Measurements from ENCODE around the gene RNFT2.
A peak's percentile ranks its signal among the peaks of the same experiment; 100 is the strongest.
"Not testable (repeated sequence)": the region's sequence is repeated elsewhere in the genome, so short reads cannot be mapped to it uniquely, and the experiment has no call there.

Gene RNFT2

DNA sequence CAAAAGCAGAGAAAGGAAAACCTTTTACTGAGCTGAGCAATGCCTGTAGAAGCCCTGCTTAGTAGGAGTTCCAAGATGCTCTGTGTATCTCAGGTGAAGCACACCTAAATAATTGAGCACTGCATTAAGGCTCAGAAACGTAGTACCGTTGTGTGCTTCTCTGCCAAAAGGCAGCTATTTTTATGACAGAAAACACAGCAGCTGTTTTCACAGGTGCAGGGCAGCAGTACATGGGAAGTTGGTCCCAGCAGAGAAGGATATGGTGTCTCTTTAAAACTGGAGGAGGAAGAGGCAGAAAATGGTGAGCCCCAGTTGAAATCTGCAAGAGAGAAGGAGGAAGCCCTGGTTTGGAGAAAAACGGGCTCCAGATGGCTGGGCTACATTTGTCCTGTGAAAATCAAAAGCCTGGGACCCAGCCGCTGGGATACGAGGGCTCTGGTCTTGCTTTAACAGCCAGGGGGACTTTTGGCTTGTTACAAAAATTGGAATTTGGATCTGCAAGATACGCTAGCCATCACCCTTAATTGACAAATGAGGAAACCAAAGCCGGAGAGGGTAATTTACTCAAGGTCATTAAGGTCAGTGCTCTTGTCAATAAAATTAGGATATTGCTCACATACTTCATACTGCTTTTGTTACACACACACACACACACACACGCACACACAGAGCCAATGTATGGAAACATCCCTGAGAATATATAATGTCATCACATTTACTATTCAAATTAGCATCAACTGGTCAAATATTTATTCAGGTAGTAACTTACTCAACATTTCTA, 27.6 kb upstream of the RNFT2 start:
- peak; percentile 55 for DNase-seq (ENCODE audit: low spot score)

DNA sequence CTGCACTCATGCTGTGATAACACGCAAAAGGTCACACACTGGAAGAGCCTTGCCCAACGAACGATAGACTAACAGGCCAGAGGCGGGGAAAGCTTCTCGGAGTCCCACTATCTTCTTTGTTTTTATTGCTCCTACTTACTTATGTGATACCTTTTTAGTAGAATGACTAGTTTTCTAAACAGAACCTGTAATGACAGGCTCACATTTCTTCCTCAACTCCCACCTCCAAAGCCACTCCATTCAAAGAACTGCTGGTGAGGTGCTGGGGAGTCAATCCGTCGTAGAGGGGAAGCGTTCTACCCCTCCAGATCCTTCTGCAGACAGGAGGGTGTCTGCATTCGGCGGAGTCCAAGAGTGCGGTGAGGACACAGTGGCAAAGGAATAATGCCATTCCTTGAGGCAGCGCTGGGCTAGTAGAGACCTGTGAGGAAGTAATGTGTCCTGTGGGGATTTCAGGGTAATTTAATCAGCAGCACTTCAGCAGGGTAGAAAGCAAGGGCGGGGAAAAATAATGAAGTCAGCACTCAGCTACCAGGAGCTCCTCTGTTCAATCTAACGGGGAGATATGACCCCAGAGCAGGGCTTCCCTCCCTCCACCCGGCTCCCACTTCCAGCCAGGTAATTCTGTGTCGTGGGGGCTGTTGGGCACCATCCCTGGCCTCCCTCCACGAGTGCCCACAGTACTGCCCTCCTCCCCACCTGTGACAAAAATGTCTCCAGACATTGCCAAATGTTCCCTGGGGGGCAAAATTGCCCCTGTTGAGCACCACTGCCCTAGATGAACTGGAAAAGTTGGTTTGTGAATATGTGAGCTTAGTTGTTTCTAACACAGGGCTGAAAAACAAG, 25.4 kb upstream of the RNFT2 start:
- DNase-seq (ENCODE audit: low spot score): no peak

DNA sequence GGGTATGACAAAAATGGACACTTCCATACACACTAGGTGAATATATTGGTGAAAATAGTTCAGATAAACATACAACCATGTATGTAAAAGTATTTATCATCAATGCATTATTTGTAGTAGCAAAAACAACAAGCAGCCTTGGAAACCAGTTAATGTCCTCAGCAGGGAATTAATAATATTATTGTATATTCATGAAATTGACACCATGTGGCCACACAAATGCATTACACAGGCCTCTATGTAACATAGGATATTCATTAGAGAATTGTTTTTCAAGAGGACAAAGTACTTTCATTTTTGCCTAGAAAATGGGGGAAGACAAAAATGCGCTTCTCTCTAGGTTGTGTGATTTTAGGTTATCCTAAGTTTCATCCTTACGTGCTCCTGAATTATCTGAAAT, 24.6 kb upstream of the RNFT2 start:
- DNase-seq (ENCODE audit: low spot score): peak; percentile 33

DNA sequence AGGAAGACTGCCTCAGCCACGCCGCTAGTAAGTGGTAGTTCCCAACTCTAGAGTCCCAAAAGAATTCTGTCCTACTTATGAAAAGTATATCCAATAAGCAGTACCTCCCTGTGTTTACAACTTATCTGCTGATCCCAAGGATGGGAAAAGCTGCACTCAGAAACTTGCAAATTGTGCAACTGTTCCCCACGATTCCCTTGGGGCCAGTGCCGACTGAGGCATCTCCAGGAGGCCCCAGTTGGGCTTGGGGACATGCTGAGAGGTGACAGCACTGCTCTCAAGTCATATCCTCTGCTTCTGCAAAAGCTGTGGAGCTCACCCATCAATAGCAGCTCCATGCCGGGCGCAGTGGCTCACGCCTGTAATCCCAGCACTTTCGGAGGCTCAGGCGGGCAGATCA, 23.9 kb upstream of the RNFT2 start:
- no peak for DNase-seq (ENCODE audit: low spot score)

DNA sequence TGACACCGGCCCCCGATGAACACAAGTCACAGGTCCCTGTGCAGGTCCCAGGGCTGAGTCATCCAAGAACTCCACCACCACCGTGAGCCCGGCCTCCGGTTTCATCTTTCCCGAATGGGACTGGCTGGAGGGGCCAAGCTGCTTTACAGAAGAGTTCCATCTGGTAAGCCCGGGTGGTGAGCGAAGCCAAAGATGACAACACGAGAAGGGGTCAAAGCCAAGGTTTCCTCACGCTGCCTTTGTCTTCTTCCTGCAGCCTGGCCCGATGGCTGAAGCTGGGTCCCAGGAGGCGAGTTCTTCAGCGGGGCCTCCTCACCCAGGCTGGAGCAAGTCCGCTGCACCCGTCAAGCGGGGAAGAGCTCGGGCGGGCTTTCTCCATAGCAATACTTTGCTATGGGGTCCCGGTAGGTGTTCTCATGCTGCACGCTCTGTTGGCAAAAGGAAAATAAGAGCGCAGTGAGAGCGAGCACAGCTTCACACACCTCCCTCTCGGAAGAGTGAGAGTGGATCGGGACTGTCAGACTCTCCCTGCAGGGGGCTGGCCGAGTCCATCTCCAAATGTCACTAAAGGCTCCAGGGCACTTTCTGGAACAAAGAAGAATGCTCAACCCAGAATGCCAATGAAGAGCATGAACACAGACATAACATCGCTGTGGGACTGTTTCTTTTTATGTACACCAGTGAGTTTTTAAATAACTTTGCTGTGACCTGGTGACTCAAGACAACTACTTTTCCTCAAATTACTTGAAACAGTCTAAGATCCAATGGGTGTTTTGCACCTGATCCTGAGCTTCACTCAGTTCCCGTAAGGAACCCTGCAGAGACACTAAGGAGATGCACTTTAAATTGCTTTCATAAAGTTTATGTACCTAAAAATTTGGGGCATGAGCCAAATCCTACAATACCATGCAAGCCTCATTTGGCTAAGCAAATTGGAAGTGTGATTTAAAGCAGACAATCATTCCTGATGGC, 20.4 kb upstream of the RNFT2 start:
- DNase-seq (ENCODE audit: low spot score): no peak

DNA sequence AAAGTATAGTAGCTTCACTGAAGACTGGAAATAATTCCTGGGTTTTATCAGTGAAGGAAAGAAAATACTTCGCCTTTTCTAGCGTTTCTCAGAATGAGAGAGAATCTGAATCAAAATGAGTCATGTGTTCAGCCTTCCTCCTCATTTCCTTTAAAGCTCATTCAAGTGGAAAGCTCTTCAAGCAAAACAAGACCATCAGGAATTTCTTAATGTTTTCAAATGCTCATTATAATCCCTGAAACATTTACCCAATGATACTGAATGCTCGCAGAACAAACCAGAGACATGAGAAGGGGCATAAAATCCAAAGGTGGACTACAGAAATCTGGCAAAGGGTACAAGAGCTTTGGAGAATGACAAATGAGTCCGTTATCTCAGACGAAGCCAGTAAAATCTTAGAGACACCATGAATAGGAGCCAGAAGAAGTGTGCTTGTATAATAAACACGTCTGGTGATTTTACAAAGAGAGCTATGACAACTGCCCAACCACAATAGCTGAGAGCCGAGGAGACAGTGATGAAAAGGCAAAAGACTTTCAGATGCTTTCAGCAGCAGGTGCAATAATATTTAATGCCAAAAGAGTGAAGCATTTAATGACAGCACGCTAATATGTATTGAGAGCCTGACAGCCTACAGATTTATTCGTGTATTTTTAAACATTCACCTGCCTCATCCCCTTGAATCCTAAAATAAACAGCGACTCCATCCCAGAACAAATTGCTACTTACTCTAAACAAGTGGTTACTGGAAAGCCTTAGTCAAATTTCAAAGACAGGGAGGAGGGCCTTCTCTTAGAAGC, 19.3 kb upstream of the RNFT2 start:
- DNase-seq (ENCODE audit: low spot score): no peak

DNA sequence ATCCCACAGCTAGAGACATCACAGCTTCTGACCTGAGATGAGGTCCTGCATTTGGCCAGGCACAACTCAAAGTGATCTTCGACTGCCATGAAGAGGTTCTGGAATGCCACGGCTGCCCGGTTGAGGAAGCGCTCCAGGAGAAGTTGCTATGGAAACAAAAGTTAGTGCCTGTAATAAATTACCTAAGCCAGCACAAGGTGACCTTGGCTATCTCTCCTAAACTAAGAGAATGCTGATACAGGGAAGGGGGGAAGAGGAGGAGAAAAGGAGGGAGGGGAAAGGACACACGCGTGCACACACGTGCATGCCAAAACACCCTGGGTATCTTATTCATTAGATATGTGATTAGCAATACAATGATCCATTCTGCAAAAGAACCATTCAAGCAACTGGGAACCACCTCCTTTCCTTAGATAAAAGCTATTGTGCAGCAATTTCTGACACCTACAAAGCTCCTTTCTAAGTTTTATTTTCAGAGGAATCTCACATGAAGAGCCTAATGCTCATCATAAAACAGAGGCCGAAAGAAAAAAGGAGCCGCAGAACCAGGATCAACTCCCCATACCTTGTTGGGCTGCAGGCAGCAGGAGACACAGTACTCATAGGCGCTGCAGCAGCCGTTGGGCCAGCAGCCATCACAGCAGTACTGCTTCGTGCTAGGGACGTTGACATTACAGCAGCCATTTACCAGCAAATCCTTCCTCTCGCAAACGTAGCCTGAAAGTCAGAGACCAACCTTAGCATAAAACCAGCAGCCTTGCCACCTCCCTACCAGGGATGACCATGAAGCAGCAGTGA, 18.2 kb upstream of the RNFT2 start:
- no peak for DNase-seq (ENCODE audit: low spot score)

DNA sequence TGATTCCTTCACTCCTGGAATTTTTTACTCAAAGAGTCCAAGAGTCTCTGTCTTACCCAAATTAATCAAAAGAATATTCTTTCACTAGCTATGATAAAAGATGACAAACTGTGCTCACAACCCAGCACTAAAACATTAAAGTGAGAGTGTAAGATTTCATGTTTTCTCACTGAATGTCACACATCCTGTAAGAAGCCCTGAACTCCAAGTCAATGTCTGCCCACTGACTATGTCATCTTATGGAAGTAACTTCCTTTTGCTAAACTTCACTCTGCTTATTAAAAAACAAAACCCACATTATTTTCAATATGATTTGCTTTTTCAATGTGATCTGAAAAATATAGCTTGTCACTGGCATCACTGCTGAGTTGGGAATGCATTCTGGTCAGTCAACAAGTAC, 15.9 kb upstream of the RNFT2 start:
- DNase-seq (ENCODE audit: low spot score): no peak

DNA sequence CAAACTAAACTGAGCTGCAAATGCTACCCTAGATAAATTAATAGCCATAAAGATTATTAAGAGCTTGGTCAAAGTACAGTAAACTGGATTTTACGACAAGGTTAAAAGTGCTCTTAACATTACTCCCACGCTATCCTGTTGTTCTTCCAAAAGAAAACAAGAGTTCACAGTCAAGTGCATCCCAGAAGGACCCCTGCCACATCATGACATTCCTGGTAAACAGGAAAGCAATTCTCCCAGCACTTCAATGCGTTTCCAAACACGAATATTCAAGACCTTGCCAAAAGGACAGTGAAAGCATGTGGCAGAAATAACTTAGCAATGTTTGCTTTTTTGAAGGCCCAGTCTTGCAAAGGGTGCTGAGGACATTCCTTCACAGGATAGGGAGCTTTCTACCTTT, 11.4 kb upstream of the RNFT2 start:
- DNase-seq (ENCODE audit: low spot score): no peak

DNA sequence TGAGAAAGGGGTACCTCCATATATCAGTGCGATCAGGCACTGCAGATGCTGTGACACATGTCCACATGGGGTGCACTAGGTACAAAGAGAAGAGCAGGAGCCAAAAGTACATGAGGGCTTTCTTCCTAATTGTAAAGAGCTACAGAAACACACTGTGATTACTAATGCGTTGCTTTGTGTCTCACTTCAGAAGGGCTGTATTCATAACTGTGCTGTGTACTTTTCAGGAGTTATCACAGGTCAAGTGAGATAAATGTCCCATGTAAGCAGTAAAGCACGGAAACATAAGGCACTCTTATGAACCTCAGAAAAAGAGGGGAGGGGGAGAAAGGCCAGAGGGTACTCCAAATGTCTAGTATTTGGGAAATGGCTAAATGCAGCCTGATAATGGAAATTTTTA, 10.9 kb upstream of the RNFT2 start:
- DNase-seq (ENCODE audit: low spot score): no peak

DNA sequence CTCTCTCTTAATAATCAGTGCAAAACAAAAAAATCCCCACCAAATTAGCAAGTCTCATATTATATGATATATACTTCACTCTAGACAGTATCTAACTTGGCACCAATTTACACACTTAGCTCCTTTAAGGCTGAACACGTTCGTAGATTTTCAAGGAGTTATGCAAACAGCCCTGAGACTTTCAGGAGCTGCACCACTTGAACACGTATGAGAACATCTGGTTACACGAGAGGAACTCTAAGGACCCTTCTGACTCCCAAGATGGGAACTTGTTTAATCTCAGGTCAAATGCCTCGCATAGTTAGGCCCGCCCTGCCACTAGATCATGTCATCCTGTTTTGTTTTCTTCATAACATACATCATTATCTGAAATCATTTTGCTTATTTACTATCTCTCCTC, 10.2 kb upstream of the RNFT2 start:
- DNase-seq (ENCODE audit: low spot score): no peak

DNA sequence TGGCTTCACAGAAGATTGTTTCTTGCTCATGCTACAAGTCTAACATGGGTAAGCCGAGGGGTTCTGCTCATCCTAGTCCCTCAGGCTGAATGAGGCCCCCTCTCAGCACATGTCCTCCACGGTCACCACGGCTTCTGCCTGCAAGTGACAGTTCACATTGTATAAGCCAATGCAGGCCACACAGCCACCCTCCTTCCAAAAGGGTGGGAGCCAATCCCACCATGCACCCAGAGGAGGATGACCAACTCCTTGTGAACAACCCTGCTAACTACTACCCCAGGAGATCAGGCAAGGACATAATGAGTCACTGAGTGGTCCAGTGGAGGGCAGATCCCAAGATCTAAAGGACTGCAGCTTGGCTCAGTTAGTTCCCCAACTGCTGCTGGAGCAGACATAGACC, 6.3 kb upstream of the RNFT2 start:
- no peak for DNase-seq (ENCODE audit: low spot score)

DNA sequence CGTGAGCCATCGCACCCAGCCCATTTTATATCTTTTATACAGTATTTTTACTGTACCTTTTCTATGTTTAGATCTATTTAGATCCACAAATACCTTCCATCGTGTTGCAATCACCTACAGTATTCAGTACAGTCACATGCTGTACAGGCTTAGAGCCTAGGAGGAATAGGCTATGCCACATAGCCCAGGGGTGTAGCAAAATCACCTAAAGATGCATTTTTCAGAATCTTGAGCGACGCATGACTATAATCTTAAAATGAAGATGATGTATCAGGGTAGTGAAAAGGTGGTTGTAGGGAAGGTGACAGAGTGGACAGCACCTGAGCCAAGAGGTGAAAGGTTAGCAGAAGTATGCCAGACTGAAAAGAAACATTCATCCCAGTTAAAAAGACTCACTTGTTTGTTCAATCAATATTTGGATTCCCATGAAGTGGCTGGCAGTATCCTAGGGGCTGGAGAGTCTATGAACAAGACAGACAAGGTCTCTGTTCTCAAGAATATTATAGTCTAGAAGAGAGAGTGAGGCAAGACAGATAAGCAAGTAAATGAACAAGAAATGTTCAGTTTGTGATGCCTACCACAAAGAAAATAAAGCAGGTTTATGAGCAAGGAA, 3.9 kb upstream of the RNFT2 start:
- DNase-seq (ENCODE audit: low spot score): no peak

DNA sequence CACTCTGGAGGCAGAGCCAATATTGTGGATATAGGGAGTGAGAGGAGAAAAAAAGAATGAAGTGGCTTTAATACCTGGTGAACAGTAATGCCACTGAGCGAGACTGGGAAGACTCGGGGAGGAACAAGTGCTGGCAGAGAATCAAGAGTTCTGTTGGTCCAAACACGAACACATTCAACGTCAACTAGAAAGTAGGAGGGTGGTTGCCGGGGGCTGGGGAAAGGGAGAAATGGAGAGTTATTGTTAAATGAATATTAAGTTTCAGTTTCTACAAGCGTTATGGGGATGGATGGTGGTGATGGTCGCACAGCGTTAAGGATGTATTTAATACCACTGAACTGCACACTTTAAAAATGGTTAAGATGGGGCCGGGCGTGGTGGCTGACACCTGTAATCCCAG, 3.0 kb upstream of the RNFT2 start:
- DNase-seq (ENCODE audit: low spot score): no peak

DNA sequence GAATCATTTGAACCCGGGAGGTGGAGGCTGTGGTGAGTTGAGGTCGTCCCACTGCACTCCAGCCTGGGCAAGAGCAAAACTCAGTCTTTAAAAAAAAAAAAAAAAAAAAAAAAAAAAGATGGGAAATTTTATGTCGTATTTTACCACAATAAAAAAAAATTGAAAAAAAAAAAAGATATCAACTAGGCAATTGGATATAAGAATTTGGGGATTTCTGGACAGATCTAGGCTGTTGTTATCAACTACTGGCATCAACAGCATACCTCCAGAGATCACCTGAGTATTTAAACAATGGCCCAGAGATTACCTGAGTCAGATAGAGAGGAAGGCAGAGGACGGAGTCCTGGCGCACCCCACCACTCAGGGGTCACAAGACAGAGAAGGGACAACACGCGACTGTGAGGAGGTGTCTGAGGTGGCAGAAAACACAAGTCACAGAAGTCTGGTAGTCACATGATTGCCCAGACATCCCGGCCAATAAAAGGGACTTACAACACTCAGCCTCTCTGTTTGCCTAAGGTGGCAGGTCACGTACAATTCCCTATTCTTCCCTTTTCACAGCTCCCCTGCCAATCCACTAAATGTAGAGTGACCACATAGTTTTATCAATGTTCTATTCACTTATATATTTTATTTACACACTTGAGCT, 2.0 kb upstream of the RNFT2 start:
- no peak for DNase-seq (ENCODE audit: low spot score)

DNA sequence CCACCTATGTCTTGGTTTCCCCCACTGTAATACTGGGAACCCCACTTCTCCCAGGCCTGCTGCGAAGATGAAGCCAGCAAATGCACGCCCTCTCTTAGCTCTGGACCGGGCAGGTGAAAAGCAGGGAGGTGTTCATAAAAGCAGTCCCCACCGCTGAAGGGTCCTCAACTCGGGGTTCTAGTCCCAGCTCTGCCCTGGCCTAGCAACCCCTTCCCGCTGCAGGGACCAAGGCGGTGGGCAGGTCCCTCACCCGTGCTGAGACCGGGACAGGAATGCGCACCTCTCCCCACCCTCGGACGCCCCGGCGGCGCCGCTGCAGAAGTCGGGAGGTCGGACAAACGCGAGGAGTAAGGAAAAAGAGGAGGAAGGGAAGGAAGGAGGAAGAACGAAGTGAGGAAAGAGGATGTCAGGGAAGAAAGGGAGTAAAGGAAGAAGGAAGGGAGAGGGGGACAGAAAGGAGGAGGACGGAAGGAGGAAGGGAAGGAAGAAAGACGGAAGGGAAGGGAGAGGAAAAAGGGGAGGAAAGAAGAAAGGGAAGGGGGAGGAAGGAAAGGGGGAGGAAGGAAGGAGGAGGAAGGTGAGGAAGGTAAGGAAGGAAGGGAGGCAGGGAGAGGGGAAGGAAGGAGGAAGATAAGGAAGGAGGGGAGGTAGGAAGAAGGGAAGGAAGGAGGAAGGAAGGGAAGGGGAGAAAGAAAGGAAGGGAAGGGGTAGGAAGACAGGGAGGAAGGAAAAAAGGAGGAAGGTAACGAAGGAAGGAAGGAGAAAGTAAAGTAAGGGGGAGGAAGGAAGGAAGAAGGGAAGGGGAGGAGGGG, 947 bp upstream of the RNFT2 start:
- no peak for DNase-seq (ENCODE audit: low spot score)

DNA sequence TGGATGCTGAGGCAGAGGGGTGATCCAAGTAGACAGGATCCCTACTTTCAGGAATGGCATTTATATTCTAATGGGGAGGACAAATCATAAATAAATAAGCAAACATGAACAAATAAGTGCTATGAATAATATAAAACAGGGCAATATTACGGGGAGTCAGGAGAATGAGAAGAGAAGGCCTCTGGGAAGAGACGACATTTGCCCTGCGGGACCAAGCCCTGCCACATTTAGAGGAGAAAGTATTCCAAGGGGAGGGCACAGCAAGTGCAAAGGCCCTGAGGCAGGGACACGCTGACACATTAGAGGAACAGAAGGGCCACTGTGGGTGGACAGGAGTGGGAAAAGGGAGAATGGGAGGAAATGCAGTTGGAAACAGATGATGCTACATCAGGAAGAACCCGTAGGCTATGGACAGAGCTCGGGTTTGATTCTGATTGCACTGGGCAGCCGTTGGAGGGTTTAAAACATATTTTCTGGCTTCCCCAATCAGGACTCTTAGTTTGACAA, 1.3 kb downstream of the RNFT2 start:
- no peak for DNase-seq (ENCODE audit: low spot score)

DNA sequence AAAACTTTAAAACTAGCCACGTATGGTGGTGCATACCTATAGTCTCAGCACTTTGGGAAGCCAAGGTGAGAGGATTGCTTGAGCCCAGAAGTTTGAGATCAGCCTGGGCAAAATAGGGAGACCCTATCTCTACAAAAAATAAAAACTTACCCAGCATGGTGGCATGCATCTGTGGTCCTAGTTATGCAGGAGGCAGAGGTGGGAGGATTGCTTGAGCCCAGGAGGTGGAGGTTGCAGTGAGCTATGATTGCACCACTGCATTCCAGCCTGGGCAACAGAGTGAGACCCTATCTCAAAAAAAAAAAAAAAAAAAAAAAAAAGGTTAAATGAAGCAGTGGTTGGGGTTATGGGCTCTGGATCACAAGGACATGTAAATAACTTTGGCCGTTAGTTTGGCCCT, 4.7 kb downstream of the RNFT2 start:
- not testable (repeated sequence) for DNase-seq (ENCODE audit: low spot score)

DNA sequence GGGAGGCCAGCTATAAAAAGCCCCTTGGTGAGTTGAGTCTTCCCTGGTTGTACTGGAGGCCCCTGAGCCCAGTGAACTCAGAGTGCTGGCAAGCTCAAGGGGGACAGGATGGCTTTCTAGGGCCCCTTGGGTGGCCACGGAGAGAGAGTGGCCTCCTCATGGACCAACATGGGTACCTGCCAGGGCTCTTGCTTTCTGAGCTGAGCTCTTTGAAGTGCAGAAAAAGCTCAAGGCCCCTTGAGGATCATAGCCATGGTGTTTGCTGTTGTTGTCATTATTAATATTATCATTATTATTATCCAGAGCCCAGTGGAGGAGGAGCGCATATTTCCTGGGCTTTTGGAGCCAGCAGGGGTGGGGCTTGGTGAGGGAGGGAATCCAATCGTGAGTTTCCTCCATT, 6.7 kb downstream of the RNFT2 start:
- DNase-seq (ENCODE audit: low spot score): no peak

Data from NAMALWA (cell line).